A549 (cell line): Measurements from ENCODE around the gene CD300E.

Experiments used
- BHLHE40 ChIP-seq: IDR thresholded peaks from 2 replicates; pipeline ENCODE4 v1.6.1; 2012; ENCODE audit warnings: low read depth, low read length, inconsistent platforms
- HOXA7 ChIP-seq: fragments of 250-450 bp; sonication (Bioruptor Pico); IDR thresholded peaks from 2 replicates; pipeline ENCODE4 v1.5.0; 2020; ENCODE audit warnings: mild to moderate bottlenecking, moderate library complexity
- JUNB ChIP-seq: fragments of >200 bp; sonication (Bioruptor Twin); formaldehyde crosslinking; IDR thresholded peaks from 2 replicates; pipeline ENCODE4 v1.6.1; 2016
- MYC ChIP-seq: IDR thresholded peaks from 2 replicates; pipeline ENCODE4 v1.6.1; 2012; ENCODE audit warnings: mild to moderate bottlenecking, inconsistent platforms, low read length, improper control_type of control experiment, borderline replicate concordance
- RAD21 ChIP-seq, 2 experiments: fragments of >200 bp in 1 of 2; sonication (Bioruptor Twin) in 1 of 2; formaldehyde crosslinking in 1 of 2; IDR thresholded peaks in 1 of 2; conservative IDR thresholded peaks in 1 of 2; 2 replicates in 1 of 2; 3 replicates in 1 of 2; pipeline ENCODE4 v1.6.1; 2012 to 2018; ENCODE audit warnings: inconsistent platforms in 1 of 2
- TF ChIP-seq, protein P1 (sequence below): fragments of >200 bp; sonication (Bioruptor Twin); formaldehyde crosslinking; IDR thresholded peaks from 3 replicates; pipeline ENCODE4 v1.5.1; 2016

DNA sequence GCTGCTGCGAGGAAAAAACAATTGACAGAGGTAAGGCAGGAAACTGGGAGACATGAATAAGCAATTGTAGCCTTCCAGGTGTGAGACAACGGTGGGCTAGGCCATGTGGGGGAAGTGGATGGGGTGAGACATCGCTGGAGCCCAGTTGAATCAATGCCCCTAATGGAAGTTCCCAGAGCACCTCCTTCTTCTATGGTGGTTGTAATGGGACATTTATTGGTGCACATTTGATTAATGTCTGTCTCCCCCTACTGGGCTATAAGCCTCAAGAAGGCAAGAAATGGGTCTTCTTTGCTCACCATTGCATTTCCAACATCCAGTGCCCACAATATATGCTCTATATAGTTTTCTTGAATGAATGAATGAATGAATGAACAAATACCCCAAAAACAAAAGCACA, 22.7 kb upstream of the CD300E start:
- TF ChIP-seq, protein P1, sequence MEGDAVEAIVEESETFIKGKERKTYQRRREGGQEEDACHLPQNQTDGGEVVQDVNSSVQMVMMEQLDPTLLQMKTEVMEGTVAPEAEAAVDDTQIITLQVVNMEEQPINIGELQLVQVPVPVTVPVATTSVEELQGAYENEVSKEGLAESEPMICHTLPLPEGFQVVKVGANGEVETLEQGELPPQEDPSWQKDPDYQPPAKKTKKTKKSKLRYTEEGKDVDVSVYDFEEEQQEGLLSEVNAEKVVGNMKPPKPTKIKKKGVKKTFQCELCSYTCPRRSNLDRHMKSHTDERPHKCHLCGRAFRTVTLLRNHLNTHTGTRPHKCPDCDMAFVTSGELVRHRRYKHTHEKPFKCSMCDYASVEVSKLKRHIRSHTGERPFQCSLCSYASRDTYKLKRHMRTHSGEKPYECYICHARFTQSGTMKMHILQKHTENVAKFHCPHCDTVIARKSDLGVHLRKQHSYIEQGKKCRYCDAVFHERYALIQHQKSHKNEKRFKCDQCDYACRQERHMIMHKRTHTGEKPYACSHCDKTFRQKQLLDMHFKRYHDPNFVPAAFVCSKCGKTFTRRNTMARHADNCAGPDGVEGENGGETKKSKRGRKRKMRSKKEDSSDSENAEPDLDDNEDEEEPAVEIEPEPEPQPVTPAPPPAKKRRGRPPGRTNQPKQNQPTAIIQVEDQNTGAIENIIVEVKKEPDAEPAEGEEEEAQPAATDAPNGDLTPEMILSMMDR = peak; percentile 51
- TF ChIP-seq JUNB = no peak
- TF ChIP-seq BHLHE40 = no peak
- TF ChIP-seq MYC = no peak
- no peak for TF ChIP-seq HOXA7
- peak; percentile 38 to 62; a peak in 4 of 5 replicates for TF ChIP-seq RAD21 (conservative IDR thresholded peaks at IDR 0.05 in 1 of 2, IDR thresholded peaks at IDR 0.05 in 1 of 2)
